ENCODE data around the gene ARID3A.
"Not testable (repeated sequence)": the region's sequence is repeated elsewhere in the genome, so short reads cannot be mapped to it uniquely, and the experiment has no call there.

The ARID3A gene

DNA sequence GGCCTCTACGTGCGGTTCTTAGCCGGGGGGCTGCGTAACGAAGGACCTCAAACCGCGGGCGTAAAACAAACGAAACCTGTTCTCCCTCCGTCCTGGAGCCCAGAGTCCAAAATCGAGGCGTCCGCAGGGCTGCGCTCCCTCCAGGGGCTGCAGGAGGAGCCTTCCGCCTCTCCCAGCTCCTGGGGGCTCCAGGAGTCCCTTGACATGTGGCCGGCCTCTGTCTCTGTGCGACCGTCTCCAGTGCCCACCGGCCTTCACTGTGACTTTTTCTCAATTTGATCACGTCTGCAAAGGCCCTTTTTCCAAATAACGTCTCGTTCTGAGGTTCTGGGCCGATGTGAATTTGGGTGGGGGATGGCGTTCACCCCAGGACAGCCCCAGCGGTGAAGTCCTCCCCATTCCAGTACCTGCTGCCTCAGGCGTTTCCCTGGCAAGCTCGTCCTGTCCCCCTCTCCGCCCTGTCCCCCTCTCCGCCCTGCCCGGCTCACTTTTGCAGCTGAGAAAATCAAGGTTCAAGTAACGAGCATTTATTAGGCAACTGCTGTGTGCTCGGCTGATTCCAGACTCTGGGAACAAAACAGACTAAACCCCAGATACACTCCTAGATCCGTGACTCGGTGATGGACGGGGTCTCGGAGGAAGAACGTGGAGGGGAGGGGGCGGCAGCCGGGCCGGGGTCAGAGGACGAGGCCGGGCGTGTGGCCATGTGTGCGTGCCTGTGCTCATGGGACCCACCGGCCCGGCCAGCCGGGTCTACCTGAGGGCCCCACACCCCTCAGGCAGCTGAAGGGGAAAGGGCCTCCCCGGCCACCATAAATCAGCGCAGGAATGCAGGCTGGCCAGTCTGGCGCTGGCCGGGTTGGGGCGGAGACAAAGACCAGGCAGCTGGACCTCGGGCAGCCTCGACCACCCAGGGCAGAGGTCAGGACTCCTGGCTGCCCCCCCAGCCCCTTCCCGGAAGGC is 30.2 kb downstream of the ARID3A start:
- Histone ChIP-seq H3K4me3 (ENCODE audit: low read depth in 1 of 2, low read length in 2 of 2) (no peak overlapping the region), H3K27ac (ENCODE audit: low read depth, low read length) (no peak overlapping the region), H3K9ac (ENCODE audit: low read depth in 1 of 2, low read length in 2 of 2) (no peak overlapping the region), H3K9me3 (ENCODE audit: control insufficient read depth in 1 of 2, low read length in 2 of 2) (no peaks in the 10 kb centered on the region), H3K36me3 (ENCODE audit: control insufficient read depth in 1 of 2, insufficient read depth in 2 of 2, low read length in 2 of 2) (no peaks in the 10 kb centered on the region), H3K4me1 (ENCODE audit: control insufficient read depth in 1 of 2, insufficient read depth in 2 of 2, low read length in 2 of 2) (peaks cover 13 to 25% of the 10 kb centered on the region in 2 donors), H3K27me3 (ENCODE audit: control insufficient read depth in 1 of 2, insufficient read depth in 2 of 2, low read length in 2 of 2) (no peaks in the 10 kb centered on the region)

DNA sequence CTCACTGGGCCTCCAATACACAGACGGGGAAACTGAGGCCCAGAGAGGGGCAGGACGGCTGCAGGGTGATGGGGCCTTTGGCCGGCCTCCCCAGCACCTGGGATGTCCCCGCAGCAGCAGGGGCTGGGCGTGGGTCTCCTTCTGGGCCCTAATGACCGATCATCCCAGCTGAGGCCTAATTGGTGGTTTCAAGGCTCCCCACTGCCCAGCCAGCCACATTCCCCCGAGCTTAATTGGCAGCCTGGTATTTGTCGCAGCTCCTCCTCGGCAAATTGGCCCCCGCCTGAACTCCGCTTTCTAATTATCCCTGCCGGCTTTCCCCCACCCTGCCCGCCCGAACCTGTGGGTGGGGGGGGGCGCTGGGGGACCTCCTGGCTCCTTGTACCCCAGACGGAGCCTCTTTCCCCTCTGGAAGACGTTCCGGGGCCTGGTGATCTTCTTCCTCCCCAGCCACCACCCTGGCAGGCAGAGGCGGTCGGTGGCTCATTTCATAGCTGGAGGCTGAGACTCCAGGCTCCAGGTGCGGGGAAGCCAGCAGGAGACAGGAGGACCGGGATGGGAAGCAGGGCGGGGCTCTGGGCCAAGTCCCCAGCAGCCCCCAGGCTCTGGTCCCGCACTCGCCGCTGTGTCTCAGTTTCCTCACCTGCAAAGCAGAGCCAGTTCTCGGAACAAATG is 31.1 kb downstream of the ARID3A start:
- H3K9ac ChIP-seq (ENCODE audit: low read depth in 1 of 2, low read length in 2 of 2): no peak overlapping the region
- peaks cover 13 to 21% of the 10 kb centered on the region in 2 donors for H3K4me1 ChIP-seq (ENCODE audit: control insufficient read depth in 1 of 2, insufficient read depth in 2 of 2, low read length in 2 of 2)
- no peak overlapping the region for H3K27ac ChIP-seq (ENCODE audit: low read depth, low read length)
- H3K4me3 ChIP-seq (ENCODE audit: low read depth in 1 of 2, low read length in 2 of 2): no peak overlapping the region
- no peaks in the 10 kb centered on the region for H3K9me3 ChIP-seq (ENCODE audit: control insufficient read depth in 1 of 2, low read length in 2 of 2)
- no peaks in the 10 kb centered on the region for H3K27me3 ChIP-seq (ENCODE audit: control insufficient read depth in 1 of 2, insufficient read depth in 2 of 2, low read length in 2 of 2)
- no peaks in the 10 kb centered on the region for H3K36me3 ChIP-seq (ENCODE audit: control insufficient read depth in 1 of 2, insufficient read depth in 2 of 2, low read length in 2 of 2)

DNA sequence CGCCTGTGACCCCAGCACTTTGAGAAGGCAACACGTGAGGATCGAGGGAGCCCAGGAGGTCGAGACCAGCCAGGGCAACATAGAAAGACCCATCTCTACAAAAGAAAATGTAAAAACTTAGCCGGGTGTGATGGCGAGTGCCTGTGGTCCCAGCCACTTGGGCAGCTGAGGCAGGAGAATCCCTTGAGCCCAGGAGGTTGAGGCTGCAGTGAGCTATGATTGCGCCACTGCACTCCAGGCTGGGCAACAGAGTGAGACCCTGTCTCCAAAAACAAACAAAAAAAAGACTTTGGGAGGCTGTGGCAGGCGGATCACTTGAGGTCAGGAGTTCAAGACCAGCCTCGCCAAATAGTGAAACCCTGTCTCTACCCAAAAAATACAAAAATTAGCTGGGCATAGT is 31.7 kb downstream of the ARID3A start:
- H3K9ac ChIP-seq (ENCODE audit: low read depth in 1 of 2, low read length in 2 of 2); H3K27me3 ChIP-seq (ENCODE audit: control insufficient read depth in 1 of 2, insufficient read depth in 2 of 2, low read length in 2 of 2); H3K9me3 ChIP-seq (ENCODE audit: control insufficient read depth in 1 of 2, low read length in 2 of 2); H3K36me3 ChIP-seq (ENCODE audit: control insufficient read depth in 1 of 2, insufficient read depth in 2 of 2, low read length in 2 of 2); H3K4me3 ChIP-seq (ENCODE audit: low read depth in 1 of 2, low read length in 2 of 2); H3K27ac ChIP-seq (ENCODE audit: low read depth, low read length): not testable (repeated sequence)
- peaks cover 10 to 14% of the 10 kb centered on the region in 2 donors for H3K4me1 ChIP-seq (ENCODE audit: control insufficient read depth in 1 of 2, insufficient read depth in 2 of 2, low read length in 2 of 2)

DNA sequence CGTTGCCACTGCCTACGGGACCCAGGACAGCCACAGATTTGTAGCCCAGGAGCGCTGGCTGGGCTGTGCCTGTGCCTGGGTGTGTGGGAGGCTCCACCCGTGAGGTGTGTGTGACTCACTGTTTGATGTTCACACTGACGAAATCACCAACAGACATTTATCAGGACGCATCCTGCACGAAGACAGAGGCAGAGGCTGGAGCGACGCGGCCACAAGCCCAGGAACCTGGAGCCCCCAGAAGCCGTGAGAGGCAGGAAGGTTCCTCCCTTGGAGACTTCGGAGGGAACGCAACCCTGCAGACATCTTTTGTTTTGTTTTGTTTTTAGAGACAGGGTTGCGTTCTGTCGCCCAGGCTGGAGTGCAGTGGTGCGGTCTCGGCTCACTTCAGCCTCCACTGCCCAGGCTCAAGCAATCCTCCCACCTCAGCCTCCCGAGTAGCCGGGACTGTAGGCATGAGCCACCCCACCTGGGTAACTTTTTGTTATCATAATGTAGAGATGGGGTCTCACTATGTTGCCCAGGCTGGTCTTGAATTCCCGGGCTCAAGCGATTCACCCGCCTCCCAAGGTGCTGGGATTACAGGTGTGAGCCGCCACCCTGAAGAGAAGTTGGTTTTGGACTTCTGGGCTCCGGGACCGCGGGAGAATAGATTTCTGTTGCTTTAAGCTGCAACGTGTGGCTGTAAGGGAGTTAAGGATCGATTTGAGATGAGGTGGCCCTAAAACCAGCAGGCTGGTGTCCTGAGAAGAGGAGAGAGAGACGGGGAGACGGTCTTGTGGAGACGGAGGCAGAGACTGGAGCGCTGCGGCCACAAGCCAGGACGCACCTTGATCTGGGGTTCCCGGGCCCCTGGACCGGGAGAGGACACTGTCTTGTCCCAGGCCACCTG is 33.4 kb downstream of the ARID3A start:
- Histone ChIP-seq H3K9ac (ENCODE audit: low read depth in 1 of 2, low read length in 2 of 2) (no peak overlapping the region), H3K27me3 (ENCODE audit: control insufficient read depth in 1 of 2, insufficient read depth in 2 of 2, low read length in 2 of 2) (no peaks in the 10 kb centered on the region), H3K4me3 (ENCODE audit: low read depth in 1 of 2, low read length in 2 of 2) (no peak overlapping the region), H3K9me3 (ENCODE audit: control insufficient read depth in 1 of 2, low read length in 2 of 2) (no peaks in the 10 kb centered on the region), H3K36me3 (ENCODE audit: control insufficient read depth in 1 of 2, insufficient read depth in 2 of 2, low read length in 2 of 2) (peaks cover 0 to 2% of the 10 kb centered on the region in 2 donors), H3K4me1 (ENCODE audit: control insufficient read depth in 1 of 2, insufficient read depth in 2 of 2, low read length in 2 of 2) (peaks cover 0 to 6% of the 10 kb centered on the region in 2 donors), H3K27ac (ENCODE audit: low read depth, low read length) (no peak overlapping the region)

DNA sequence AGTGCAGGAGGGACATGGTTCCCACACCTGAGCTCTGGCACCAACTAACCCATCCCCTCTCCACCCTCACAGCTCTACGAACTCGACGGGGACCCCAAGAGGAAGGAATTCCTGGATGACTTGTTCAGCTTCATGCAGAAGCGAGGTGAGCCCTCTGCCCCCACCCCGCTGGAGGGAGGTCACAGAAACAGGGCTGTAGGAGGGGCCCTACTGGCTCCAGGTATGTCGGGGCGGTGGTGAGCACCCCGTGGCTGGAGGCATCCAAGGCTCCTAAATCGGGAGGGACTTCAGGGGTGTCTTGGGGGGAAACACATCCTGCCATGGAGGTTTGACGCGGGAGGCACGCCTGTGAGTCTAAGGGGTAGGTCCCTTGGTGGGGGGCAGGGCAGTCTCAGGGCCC is 34.2 kb downstream of the ARID3A start:
- H3K4me1 ChIP-seq (ENCODE audit: control insufficient read depth in 1 of 2, insufficient read depth in 2 of 2, low read length in 2 of 2): peaks cover 0 to 4% of the 10 kb centered on the region in 2 donors
- no peak overlapping the region for H3K4me3 ChIP-seq (ENCODE audit: low read depth in 1 of 2, low read length in 2 of 2)
- no peak overlapping the region for H3K9ac ChIP-seq (ENCODE audit: low read depth in 1 of 2, low read length in 2 of 2)
- no peaks in the 10 kb centered on the region for H3K27me3 ChIP-seq (ENCODE audit: control insufficient read depth in 1 of 2, insufficient read depth in 2 of 2, low read length in 2 of 2)
- peaks cover 0 to 10% of the 10 kb centered on the region in 2 donors for H3K36me3 ChIP-seq (ENCODE audit: control insufficient read depth in 1 of 2, insufficient read depth in 2 of 2, low read length in 2 of 2)
- no peaks in the 10 kb centered on the region for H3K9me3 ChIP-seq (ENCODE audit: control insufficient read depth in 1 of 2, low read length in 2 of 2)
- no peak overlapping the region for H3K27ac ChIP-seq (ENCODE audit: low read depth, low read length)

DNA sequence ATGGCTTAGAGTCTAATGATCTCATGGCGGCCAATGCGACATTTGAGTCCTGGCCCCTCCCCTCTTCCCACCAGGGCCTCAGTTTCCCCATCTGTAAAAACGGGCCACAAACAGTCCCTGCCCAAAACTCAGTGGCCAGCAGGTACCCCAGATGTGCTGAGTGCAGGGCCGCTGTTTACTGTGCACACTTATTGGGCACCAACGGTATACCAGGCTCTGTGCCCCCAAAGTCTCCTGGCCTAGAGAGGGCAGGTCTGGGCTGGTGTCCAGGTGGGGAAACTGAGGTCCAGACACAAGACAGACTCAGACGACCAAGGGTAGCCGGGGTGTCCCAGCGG is 34.7 kb downstream of the ARID3A start:
- no peaks in the 10 kb centered on the region for H3K27me3 ChIP-seq (ENCODE audit: control insufficient read depth in 1 of 2, insufficient read depth in 2 of 2, low read length in 2 of 2)
- H3K4me3 ChIP-seq (ENCODE audit: low read depth in 1 of 2, low read length in 2 of 2): no peak overlapping the region
- peaks cover 0 to 13% of the 10 kb centered on the region in 2 donors for H3K36me3 ChIP-seq (ENCODE audit: control insufficient read depth in 1 of 2, insufficient read depth in 2 of 2, low read length in 2 of 2)
- H3K27ac ChIP-seq (ENCODE audit: low read depth, low read length): no peak overlapping the region
- H3K9ac ChIP-seq (ENCODE audit: low read depth in 1 of 2, low read length in 2 of 2): no peak overlapping the region
- no peaks in the 10 kb centered on the region for H3K4me1 ChIP-seq (ENCODE audit: control insufficient read depth in 1 of 2, insufficient read depth in 2 of 2, low read length in 2 of 2)
- no peaks in the 10 kb centered on the region for H3K9me3 ChIP-seq (ENCODE audit: control insufficient read depth in 1 of 2, low read length in 2 of 2)

DNA sequence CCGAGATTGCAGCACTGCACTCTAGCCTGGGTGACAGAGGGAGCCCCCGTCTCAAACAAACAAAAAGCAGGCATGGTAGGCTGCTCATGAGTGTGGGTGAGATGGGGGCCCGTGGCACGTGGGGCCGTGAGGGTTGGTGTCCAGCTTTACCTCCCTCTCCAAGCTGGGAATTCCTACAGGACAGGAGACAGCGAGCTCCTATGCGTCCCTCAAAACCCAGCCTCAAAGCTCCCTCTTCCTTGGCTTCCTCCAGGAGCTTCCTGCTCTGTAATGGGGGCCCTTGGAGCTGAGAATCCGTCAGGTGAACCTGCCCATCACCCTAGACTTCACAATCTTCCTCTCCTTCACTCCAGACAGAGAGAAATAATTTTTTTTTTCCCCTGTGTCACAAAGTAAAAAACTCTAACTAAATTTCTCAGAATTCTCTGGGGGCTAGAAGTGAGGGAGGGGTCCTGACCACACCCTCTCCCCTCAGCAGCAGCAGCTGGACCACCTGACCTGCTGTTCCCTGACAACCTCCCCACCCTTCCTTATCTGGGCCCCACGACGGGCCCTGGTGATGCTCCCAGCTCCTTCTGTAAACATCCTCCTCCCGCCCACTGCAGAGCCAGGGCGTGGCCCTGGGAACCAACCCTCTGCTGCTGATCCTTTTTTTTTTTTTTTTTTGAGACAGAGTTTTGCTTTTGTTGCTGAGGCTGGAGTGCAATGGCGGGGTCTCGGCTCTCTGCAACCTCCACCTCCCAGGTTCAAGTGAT is 36.2 kb downstream of the ARID3A start:
- Histone ChIP-seq H3K9ac (ENCODE audit: low read depth in 1 of 2, low read length in 2 of 2) (no peak overlapping the region), H3K4me1 (ENCODE audit: control insufficient read depth in 1 of 2, insufficient read depth in 2 of 2, low read length in 2 of 2) (no peaks in the 10 kb centered on the region), H3K36me3 (ENCODE audit: control insufficient read depth in 1 of 2, insufficient read depth in 2 of 2, low read length in 2 of 2) (peaks cover 0 to 17% of the 10 kb centered on the region in 2 donors), H3K27ac (ENCODE audit: low read depth, low read length) (no peak overlapping the region), H3K27me3 (ENCODE audit: control insufficient read depth in 1 of 2, insufficient read depth in 2 of 2, low read length in 2 of 2) (no peaks in the 10 kb centered on the region), H3K9me3 (ENCODE audit: control insufficient read depth in 1 of 2, low read length in 2 of 2) (no peaks in the 10 kb centered on the region), H3K4me3 (ENCODE audit: low read depth in 1 of 2, low read length in 2 of 2) (no peak overlapping the region)

DNA sequence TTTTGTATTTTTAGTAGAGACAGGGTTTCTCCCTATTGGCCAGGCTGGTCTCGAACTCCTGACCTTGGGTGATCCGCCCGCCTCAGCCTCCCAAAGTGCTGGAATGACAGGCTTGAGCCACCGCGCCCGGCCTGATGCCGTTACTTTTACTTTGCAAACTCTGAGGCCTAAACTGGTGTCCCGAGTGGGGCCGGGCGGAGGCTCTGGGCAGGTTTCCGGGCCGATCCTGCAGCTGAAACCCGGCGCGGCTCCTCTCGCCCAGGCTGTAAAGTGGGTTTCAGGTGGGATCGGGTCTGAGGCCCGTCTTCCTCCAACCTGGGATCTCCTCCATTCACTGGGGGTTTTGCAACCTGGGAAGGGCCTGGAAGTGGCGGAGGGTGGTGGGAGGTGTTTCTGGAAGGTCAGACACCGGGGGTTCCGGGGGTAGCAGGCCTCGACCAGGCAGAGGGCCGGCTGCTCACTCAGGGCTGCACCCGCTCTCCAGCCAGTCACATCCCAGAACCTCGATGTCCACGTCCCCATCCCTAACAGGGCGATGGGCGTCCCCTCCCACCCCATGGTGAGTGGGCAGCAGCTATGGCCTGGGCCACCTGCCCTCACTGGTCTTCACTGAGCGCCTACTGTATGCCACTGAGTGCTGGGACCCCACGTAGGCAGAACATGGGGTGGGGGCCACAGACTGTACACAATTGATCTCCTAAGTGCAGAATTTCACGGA is 37.0 kb downstream of the ARID3A start:
- H3K4me3 ChIP-seq (ENCODE audit: low read depth in 1 of 2, low read length in 2 of 2): no peak overlapping the region
- H3K9me3 ChIP-seq (ENCODE audit: control insufficient read depth in 1 of 2, low read length in 2 of 2): no peaks in the 10 kb centered on the region
- no peak overlapping the region for H3K9ac ChIP-seq (ENCODE audit: low read depth in 1 of 2, low read length in 2 of 2)
- H3K4me1 ChIP-seq (ENCODE audit: control insufficient read depth in 1 of 2, insufficient read depth in 2 of 2, low read length in 2 of 2): no peaks in the 10 kb centered on the region
- no peaks in the 10 kb centered on the region for H3K27me3 ChIP-seq (ENCODE audit: control insufficient read depth in 1 of 2, insufficient read depth in 2 of 2, low read length in 2 of 2)
- H3K36me3 ChIP-seq (ENCODE audit: control insufficient read depth in 1 of 2, insufficient read depth in 2 of 2, low read length in 2 of 2): peaks cover 0 to 21% of the 10 kb centered on the region in 2 donors
- H3K27ac ChIP-seq (ENCODE audit: low read depth, low read length): no peak overlapping the region

DNA sequence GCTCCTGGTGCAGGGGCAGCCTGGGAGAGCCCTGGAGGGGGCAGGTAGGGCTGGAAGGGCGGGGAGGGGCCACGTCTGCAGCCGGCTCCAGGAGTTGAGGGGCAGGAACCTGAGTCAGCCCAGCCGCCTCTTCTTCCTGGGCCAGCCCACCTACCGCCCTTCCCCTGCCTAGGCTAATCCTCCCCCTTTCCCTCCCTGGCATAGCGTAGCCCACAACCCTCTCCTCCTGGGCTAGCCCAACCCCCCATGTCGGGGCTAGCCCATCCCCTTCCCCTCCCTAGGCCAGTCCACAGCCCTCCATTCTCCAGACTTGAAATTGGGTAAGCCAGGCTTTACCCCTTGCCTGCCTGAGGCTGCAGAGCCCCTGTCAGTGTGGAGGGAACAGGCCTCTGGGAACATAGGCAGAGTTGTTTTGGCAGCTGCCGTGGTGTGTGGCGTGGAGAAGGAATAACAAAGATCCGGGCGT is 37.7 kb downstream of the ARID3A start:
- no peaks in the 10 kb centered on the region for H3K9me3 ChIP-seq (ENCODE audit: control insufficient read depth in 1 of 2, low read length in 2 of 2)
- no peak overlapping the region for H3K9ac ChIP-seq (ENCODE audit: low read depth in 1 of 2, low read length in 2 of 2)
- H3K27me3 ChIP-seq (ENCODE audit: control insufficient read depth in 1 of 2, insufficient read depth in 2 of 2, low read length in 2 of 2): no peaks in the 10 kb centered on the region
- H3K27ac ChIP-seq (ENCODE audit: low read depth, low read length): no peak overlapping the region
- H3K4me1 ChIP-seq (ENCODE audit: control insufficient read depth in 1 of 2, insufficient read depth in 2 of 2, low read length in 2 of 2): no peaks in the 10 kb centered on the region
- no peak overlapping the region for H3K4me3 ChIP-seq (ENCODE audit: low read depth in 1 of 2, low read length in 2 of 2)
- peaks cover 0 to 25% of the 10 kb centered on the region in 2 donors for H3K36me3 ChIP-seq (ENCODE audit: control insufficient read depth in 1 of 2, insufficient read depth in 2 of 2, low read length in 2 of 2)
